Measurements from ENCODE around the gene FAM234B. TPM values are rescaled to one million over a fixed set of nuclear protein-coding genes. Genes with fewer than 3 reads are reported as not detected.

Gene FAM234B
- total RNA-seq, 1 experiment from 2014 or later: 2.7 TPM

DNA sequence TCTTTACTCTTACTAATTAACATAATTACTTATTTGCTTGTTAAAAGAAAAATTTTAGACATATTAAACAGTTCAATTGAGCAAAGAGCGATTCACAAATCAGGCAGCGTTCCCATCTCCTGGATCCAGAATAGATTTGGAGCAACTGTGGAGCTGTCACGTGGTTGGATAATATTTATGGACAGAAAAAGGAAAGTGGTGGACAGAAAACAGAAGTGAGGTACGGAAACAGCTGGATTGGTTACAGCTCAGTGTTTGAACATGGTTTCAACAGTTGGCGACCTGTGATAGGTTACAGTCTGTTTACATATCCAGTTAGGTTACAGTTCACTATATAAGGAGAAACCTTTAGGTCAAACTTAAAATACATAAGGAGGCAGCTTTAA, 19.7 kb upstream of the FAM234B start:
- Mint-ChIP-seq H3K36me3 (ENCODE audit: insufficient read depth, unreplicated experiment) (no peaks in the 10 kb centered on the region), H3K9me3 (ENCODE audit: low read depth, unreplicated experiment) (no peaks in the 10 kb centered on the region), H3K4me1 (ENCODE audit: low read depth, unreplicated experiment) (no peaks in the 10 kb centered on the region), H3K27me3 (ENCODE audit: unreplicated experiment) (peaks cover 73% of the 10 kb centered on the region), H3K27ac (ENCODE audit: unreplicated experiment) (no peak overlapping the region), H3K4me3 (ENCODE audit: low read depth, unreplicated experiment) (no peak overlapping the region)
- DNase-seq: no peak
- TF ChIP-seq, protein P1, sequence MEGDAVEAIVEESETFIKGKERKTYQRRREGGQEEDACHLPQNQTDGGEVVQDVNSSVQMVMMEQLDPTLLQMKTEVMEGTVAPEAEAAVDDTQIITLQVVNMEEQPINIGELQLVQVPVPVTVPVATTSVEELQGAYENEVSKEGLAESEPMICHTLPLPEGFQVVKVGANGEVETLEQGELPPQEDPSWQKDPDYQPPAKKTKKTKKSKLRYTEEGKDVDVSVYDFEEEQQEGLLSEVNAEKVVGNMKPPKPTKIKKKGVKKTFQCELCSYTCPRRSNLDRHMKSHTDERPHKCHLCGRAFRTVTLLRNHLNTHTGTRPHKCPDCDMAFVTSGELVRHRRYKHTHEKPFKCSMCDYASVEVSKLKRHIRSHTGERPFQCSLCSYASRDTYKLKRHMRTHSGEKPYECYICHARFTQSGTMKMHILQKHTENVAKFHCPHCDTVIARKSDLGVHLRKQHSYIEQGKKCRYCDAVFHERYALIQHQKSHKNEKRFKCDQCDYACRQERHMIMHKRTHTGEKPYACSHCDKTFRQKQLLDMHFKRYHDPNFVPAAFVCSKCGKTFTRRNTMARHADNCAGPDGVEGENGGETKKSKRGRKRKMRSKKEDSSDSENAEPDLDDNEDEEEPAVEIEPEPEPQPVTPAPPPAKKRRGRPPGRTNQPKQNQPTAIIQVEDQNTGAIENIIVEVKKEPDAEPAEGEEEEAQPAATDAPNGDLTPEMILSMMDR (IDR thresholded peaks at IDR 0.05; ENCODE audit: unreplicated experiment): no peak
- intact Hi-C loops (cut with micrococcal nuclease; ENCODE audit: unreplicated experiment): no loop called here
- CTCF ChIA-PET: no interaction called here
- no TSS peak for BruUV-seq (replicated peaks)

DNA sequence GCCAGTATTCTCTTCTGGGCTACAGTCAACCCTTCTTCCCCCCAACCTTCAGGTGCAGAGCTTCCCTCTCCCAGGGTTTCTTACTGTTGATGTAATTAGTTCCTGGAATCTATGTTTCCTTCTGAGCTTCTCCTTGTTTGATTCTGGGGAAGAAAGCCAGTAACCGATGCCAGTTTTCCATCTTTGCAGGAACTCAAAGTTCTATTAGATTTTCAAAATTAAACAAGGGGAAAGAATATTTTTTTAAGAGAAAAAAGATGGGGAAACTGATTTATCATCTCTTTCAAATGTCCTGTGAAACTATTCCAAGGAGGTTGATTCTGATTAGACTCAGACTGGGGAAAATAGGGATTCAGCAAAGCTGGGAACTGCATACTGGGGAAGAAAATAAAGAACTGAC, 17.9 kb upstream of the FAM234B start:
- H3K27me3 Mint-ChIP-seq (ENCODE audit: unreplicated experiment): peaks cover 55% of the 10 kb centered on the region
- no peak overlapping the region for H3K27ac Mint-ChIP-seq (ENCODE audit: unreplicated experiment)
- CTCF ChIA-PET: no interaction called here
- TF ChIP-seq, protein P1 (IDR thresholded peaks at IDR 0.05; ENCODE audit: unreplicated experiment): no peak
- no peaks in the 10 kb centered on the region for H3K9me3 Mint-ChIP-seq (ENCODE audit: low read depth, unreplicated experiment)
- no peak for DNase-seq
- no peak overlapping the region for H3K4me3 Mint-ChIP-seq (ENCODE audit: low read depth, unreplicated experiment)
- intact Hi-C loops (cut with micrococcal nuclease; ENCODE audit: unreplicated experiment): no loop called here
- no peaks in the 10 kb centered on the region for H3K36me3 Mint-ChIP-seq (ENCODE audit: insufficient read depth, unreplicated experiment)
- no TSS peak for BruUV-seq (replicated peaks)
- no peaks in the 10 kb centered on the region for H3K4me1 Mint-ChIP-seq (ENCODE audit: low read depth, unreplicated experiment)

DNA sequence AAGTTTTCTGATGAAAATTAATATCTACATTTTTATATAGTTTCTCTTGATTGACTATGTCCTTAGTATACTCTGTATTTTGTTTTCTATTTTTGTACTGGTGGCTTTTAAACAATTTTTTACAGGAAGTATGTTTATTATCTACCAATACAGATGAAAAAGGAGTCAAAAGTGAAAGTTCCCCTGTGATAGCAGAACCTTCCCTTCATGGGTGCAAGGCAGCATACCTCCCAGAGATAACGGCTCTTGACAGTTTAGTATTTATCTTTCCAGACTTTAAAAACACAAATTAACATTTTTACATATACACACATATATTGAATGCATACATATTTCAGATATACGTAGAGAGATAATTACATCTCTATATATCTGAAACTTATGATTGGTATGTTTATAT, 17.1 kb upstream of the FAM234B start:
- TF ChIP-seq, protein P1 (IDR thresholded peaks at IDR 0.05; ENCODE audit: unreplicated experiment): no peak
- Mint-ChIP-seq H3K4me1 (ENCODE audit: low read depth, unreplicated experiment) (no peaks in the 10 kb centered on the region), H3K27ac (ENCODE audit: unreplicated experiment) (no peak overlapping the region), H3K36me3 (ENCODE audit: insufficient read depth, unreplicated experiment) (no peaks in the 10 kb centered on the region), H3K4me3 (ENCODE audit: low read depth, unreplicated experiment) (no peak overlapping the region), H3K27me3 (ENCODE audit: unreplicated experiment) (peaks cover 48% of the 10 kb centered on the region), H3K9me3 (ENCODE audit: low read depth, unreplicated experiment) (no peaks in the 10 kb centered on the region)
- no peak for DNase-seq
- no TSS peak for BruUV-seq (replicated peaks)
- CTCF ChIA-PET: no interaction called here
- intact Hi-C loops (cut with micrococcal nuclease; ENCODE audit: unreplicated experiment): no loop called here

DNA sequence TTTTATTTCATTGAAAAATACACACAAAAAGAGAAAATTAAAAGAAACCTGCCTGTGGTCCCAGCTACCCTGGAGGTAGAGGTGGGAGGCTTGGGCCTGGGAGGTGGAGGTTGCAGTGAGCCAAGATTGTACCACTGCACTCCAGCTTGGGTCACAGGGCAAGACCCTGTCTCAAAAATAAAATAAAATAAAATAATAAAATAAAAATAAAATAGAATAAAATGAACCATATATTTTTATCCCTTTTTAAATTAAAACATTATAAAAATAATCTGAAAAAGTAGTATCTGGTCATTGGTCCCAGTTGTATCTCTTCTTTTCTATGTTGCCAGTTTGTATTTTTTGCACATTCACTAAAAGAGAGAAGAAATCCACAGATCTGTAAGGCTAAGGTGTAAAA, 16.7 kb upstream of the FAM234B start:
- Mint-ChIP-seq H3K4me3 (ENCODE audit: low read depth, unreplicated experiment) (no peak overlapping the region), H3K9me3 (ENCODE audit: low read depth, unreplicated experiment) (no peaks in the 10 kb centered on the region), H3K4me1 (ENCODE audit: low read depth, unreplicated experiment) (no peaks in the 10 kb centered on the region), H3K27ac (ENCODE audit: unreplicated experiment) (no peak overlapping the region), H3K27me3 (ENCODE audit: unreplicated experiment) (peaks cover 43% of the 10 kb centered on the region), H3K36me3 (ENCODE audit: insufficient read depth, unreplicated experiment) (no peaks in the 10 kb centered on the region)
- CTCF ChIA-PET: no interaction called here
- intact Hi-C loops (cut with micrococcal nuclease; ENCODE audit: unreplicated experiment): no loop called here
- TF ChIP-seq, protein P1 (IDR thresholded peaks at IDR 0.05; ENCODE audit: unreplicated experiment): no peak
- no TSS peak for BruUV-seq (replicated peaks)
- DNase-seq: no peak
